HepG2 (cell line): Measurements from ENCODE around the gene DTNA. TPM values are rescaled to one million over a fixed set of nuclear protein-coding genes. Genes with fewer than 3 reads are reported as not detected.

Experiments
- ATAC-seq: fragments of 200-7000 bp; cut with Tn5 transposase; 3 replicates; pipeline ENCODE4 v1.9.1; 2020; ENCODE audit warnings: mild to moderate bottlenecking, moderate library complexity
- BruUV-seq: library from RNA; stranded (reverse); fragments of 400-500 nt; replicated peaks from 2 replicates; lab custom pipeline; 2021; lab: Mats Ljungman, UMichigan
- CTCF ChIA-PET: fragments of 300-600 bp; formaldehyde crosslinking; extraction: SDS; loops from one replicate; lab custom pipeline; 2021; ENCODE audit warnings: low total read pairs, inconsistent platforms, low intra/inter-chr PET ratio; lab: Yijun Ruan, JAX
- POLR2A ChIA-PET: fragments of 350-600 bp; sonication (Branson Sonifier 250); formaldehyde crosslinking; loops from one replicate; lab custom pipeline; 2020; ENCODE audit warnings: antibody characterized with exemption, inconsistent platforms; lab: Yijun Ruan, JAX
- DNase-seq: peaks from one replicate; pipeline ENCODE4 v3.0.0-alpha.2; 2015; ENCODE audit warnings: low spot score
- FAIRE-seq: peaks from 3 replicates; lab custom pipeline; 2011; peaks lifted over from hg19 to GRCh38; lab: Jason Lieb, UNC
- H2AFZ ChIP-seq: one replicate; pipeline ENCODE4 v1.6.1; 2011; ENCODE audit warnings: low read length, inconsistent platforms
- H3K27ac ChIP-seq: fragments of 300-600 bp; 3 replicates; pipeline ENCODE4 v1.8.0; 2011; ENCODE audit warnings: mixed run types, mild to moderate bottlenecking, mixed read lengths, low read length, inconsistent platforms; ENCODE audit not compliant: insufficient read depth; ENCODE audit errors: extremely low read length
- H3K27me3 ChIP-seq, 2 experiments: fragments of 200-600 bp in 1 of 2; 2 replicates in 1 of 2; 3 replicates in 1 of 2; pipeline versions ENCODE4 v1.6.0 to v1.8.0; 2011; ENCODE audit warnings: low read length in 2 of 2, mild to moderate bottlenecking in 2 of 2, moderate library complexity in 2 of 2, inconsistent platforms in 1 of 2; ENCODE audit not compliant: insufficient read depth in 2 of 2, control insufficient read depth in 1 of 2
- H3K36me3 ChIP-seq, 2 experiments: fragments of 200-600 bp in 1 of 2; replicated peaks in 1 of 2; 2 replicates in 1 of 2; 3 replicates in 1 of 2; pipeline versions ENCODE4 v1.5.1 to v1.8.0; 2011; ENCODE audit warnings: low read length in 2 of 2, inconsistent platforms in 1 of 2; ENCODE audit not compliant: insufficient read depth in 2 of 2, control insufficient read depth in 1 of 2
- H3K4me1 ChIP-seq: 2 replicates; pipeline ENCODE4 v1.5.1; 2012; ENCODE audit warnings: low read length, inconsistent platforms; ENCODE audit not compliant: insufficient read depth
- H3K4me2 ChIP-seq: 2 replicates; pipeline ENCODE4 v1.6.0; 2011; ENCODE audit warnings: low read depth, low read length, inconsistent platforms
- H3K4me3 ChIP-seq, 3 experiments: fragments of 200-600 bp in 1 of 3; sonication (generic), shearing (Covaris generic) in 1 of 3; replicated peaks in 1 of 3; 2 replicates each; pipeline ENCODE4 v1.5.1; 2011 to 2016; ENCODE audit warnings: low read length in 3 of 3, inconsistent platforms in 2 of 3, low read depth in 2 of 3, mild to moderate bottlenecking in 2 of 3, control low read depth in 1 of 3, mixed read lengths in 1 of 3; ENCODE audit not compliant: insufficient read depth in 1 of 3
- H3K79me2 ChIP-seq: one replicate; pipeline ENCODE4 v1.6.1; 2011; ENCODE audit warnings: low read length, inconsistent platforms; ENCODE audit not compliant: insufficient read depth
- H3K9ac ChIP-seq: 2 replicates; pipeline ENCODE4 v1.6.0; 2011; ENCODE audit warnings: mild to moderate bottlenecking, low read depth, low read length, inconsistent platforms; ENCODE audit not compliant: insufficient read depth
- H3K9me3 ChIP-seq: 2 replicates; pipeline ENCODE4 v1.5.1; 2012; ENCODE audit warnings: mild to moderate bottlenecking, low read length
- H4K20me1 ChIP-seq: 2 replicates; pipeline ENCODE4 v1.6.0; 2011; ENCODE audit warnings: inconsistent platforms, mild to moderate bottlenecking, low read length, moderate library complexity; ENCODE audit not compliant: insufficient read depth
- ETV6 ChIP-seq: sonication (generic); formaldehyde crosslinking; conservative IDR thresholded peaks from 2 replicates; pipeline ENCODE4 v1.4.0; 2020; ENCODE audit warnings: missing genetic modification reagents
- HMGXB4 ChIP-seq, 2 experiments: sonication (generic) in 1 of 2; formaldehyde crosslinking in 1 of 2; IDR thresholded peaks; 2 replicates each; pipeline versions ENCODE4 v1.4.0 to v1.6.1; 2018 to 2020; ENCODE audit warnings: missing genetic modification reagents in 2 of 2, borderline replicate concordance in 1 of 2, low read depth in 1 of 2, mild to moderate bottlenecking in 1 of 2, missing biosample characterization in 1 of 2
- MAF1 ChIP-seq: sonication (generic); formaldehyde crosslinking; IDR thresholded peaks from 2 replicates; pipeline ENCODE4 v1.5.0; 2020; ENCODE audit warnings: missing genetic modification reagents, borderline replicate concordance
- POGK ChIP-seq: sonication (generic); formaldehyde crosslinking; conservative IDR thresholded peaks from 2 replicates; pipeline ENCODE4 v1.8.0; 2022; ENCODE audit warnings: mild to moderate bottlenecking, moderate library complexity, missing genetic modification reagents
- RAD51 ChIP-seq: fragments of 450-650 bp; IDR thresholded peaks from 2 replicates; pipeline ENCODE4 v1.6.1; 2016; ENCODE audit warnings: borderline replicate concordance
- RFX5 ChIP-seq: IDR thresholded peaks from 2 replicates; pipeline ENCODE4 v1.6.1; 2011; ENCODE audit warnings: low read depth, low read length, improper control_type of control experiment
- ZBTB10 ChIP-seq: sonication (generic); formaldehyde crosslinking; IDR thresholded peaks from 2 replicates; pipeline ENCODE4 v1.4.0; 2020; ENCODE audit warnings: missing genetic modification reagents, borderline replicate concordance
- ZNF121 ChIP-seq: sonication (generic); formaldehyde crosslinking; IDR thresholded peaks from 2 replicates; pipeline ENCODE4 v1.5.0; 2020; ENCODE audit warnings: mild to moderate bottlenecking, missing genetic modification reagents
- ZNF280B ChIP-seq: sonication (generic); formaldehyde crosslinking; IDR thresholded peaks from 2 replicates; pipeline ENCODE4 v1.5.0; 2020; ENCODE audit warnings: missing genetic modification reagents, mild to moderate bottlenecking, borderline replicate concordance
- ZNF512B ChIP-seq: sonication (generic); formaldehyde crosslinking; IDR thresholded peaks from 2 replicates; pipeline ENCODE4 v1.5.1; 2020; ENCODE audit warnings: missing genetic modification reagents, mild to moderate bottlenecking, borderline replicate concordance
- WGBS: methylation state at CpG from one replicate; pipeline ENCODE4 v1.1.6; 2017; ENCODE audit warnings: low lambda C conversion rate; 5-methylcytosine and 5-hydroxymethylcytosine counted together
- in situ Hi-C: cut with HindIII; loops from 2 replicates; pipeline ENCODE4 v1.10.0; 2017; ENCODE audit warnings: low pct_unique_long_range_greater_than_20kb; ENCODE audit not compliant: extremely low pct_ligation_motif_present
- intact Hi-C: fragments of 100-400 bp; cut with micrococcal nuclease; formaldehyde crosslinking; loops from one replicate; pipeline ENCODE4 v1.10.0; 2022; ENCODE audit not compliant: unreplicated experiment
- polyA plus RNA-seq, 8 experiments: library from polyadenylated mRNA; depleted of rRNA in 3 of 8; stranded (reverse) in 7 of 8; unstranded in 1 of 8; fragments of >200 nt; fragmentation: Illumina TruSeq in 4 of 8; extraction: Trizol in 4 of 8; gene quantifications; 2 replicates each; pipeline versions ENCODE4 v1.2.1 to v1.2.3, GENCODE V29; 2011 to 2016; ENCODE audit warnings: low read depth in 4 of 8, missing spikeins in 1 of 8, mixed read lengths in 1 of 8; ENCODE audit not compliant: insufficient read depth in 1 of 8
- total RNA-seq, 5 experiments: library from RNA; depleted of rRNA; stranded (reverse); fragments of >200 nt; fragmentation: Illumina TruSeq; extraction: Trizol; gene quantifications; 2 replicates each; pipeline ENCODE4 v1.2.3, GENCODE V29; 2016; ENCODE audit warnings: low read depth in 1 of 5

The DTNA gene
- total and polyA plus RNA-seq, 2 of the 13 experiments (the other 11 are each of a cell fraction or from before 2014, with no cell fraction given): 8.5 to 29.0 TPM

GRCh38 chr18:34794348-34794747 is 84.2 kb downstream of the DTNA start:
- no peaks in the 10 kb centered on the region for H3K4me1 ChIP-seq
- H3K9me3 ChIP-seq: no peaks in the 10 kb centered on the region
- ATAC-seq: no peak
- POLR2A ChIA-PET: no interaction called here
- CTCF ChIA-PET: no interaction called here
- H3K27me3 ChIP-seq: no peaks in the 10 kb centered on the region
- no peak overlapping the region for H3K4me2 ChIP-seq
- no peak for FAIRE-seq
- WGBS: 93% methylated on average over 3 of the region's 3 CpGs
- H3K79me2 ChIP-seq: no peaks in the 10 kb centered on the region
- DNase-seq: no peak
- H3K36me3 ChIP-seq: no peaks in the 10 kb centered on the region
- in situ Hi-C loops (no loop called here), intact Hi-C loops (no loop called here)
- H4K20me1 ChIP-seq: no peaks in the 10 kb centered on the region
- no peak overlapping the region for H3K27ac ChIP-seq
- no TSS peak for BruUV-seq
- H3K9ac ChIP-seq: no peak overlapping the region
- no peak overlapping the region for H3K4me3 ChIP-seq
- no peak overlapping the region for H2AFZ ChIP-seq
- TF ChIP-seq RAD51 (no peak), POGK (CRISPR knock-in tag) (no peak), ZNF121 (CRISPR knock-in tag) (no peak), MAF1 (CRISPR knock-in tag) (no peak), RFX5 (no peak), ETV6 (CRISPR knock-in tag) (no peak), ZNF512B (CRISPR knock-in tag) (no peak), ZBTB10 (CRISPR knock-in tag) (no peak), HMGXB4 (CRISPR knock-in tag; IDR thresholded peaks at IDR 0.05; ENCODE audit: borderline replicate concordance in 1 of 2, low read depth in 1 of 2) (no peak), ZNF280B (CRISPR knock-in tag) (no peak)
